Stimulated activated CD4-positive, alpha-beta T cell treated with anti-CD3 and anti-CD28 coated beads, Interleukin-12 subunit alpha, Interleukin-12 subunit beta, amount 100 ng/mL, for 48 hours (primary cell): Measurements from ENCODE around the gene GDPD3.

Experiments
- DNase-seq, 3 donors: peaks; one replicate each; pipeline ENCODE4 v3.0.0-alpha.2; 2020; ENCODE audit warnings: low read depth in 2 of 3, low spot score in 1 of 3

Gene GDPD3

DNA sequence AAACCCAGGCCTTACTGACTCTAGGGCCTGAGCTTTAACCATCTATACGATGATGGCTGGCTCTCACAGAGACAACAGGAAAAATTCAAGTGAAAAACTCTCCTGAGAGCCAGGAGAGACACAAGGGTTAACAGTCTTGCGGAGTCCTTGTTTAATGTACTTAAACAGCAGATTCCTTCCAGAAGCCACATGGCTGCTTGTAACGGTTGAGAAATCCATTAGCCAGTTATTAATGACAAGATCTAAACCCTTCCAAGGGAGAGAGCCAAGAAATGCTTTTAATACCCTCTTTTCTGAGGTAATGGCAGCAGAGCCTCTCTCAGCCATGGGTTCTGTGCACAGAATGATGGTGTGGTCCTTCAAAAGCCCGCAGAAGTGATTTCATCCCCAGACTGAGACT, 53.0 kb downstream of the GDPD3 start:
- DNase-seq: no peak

- DNase-seq: peak in 2 of 3 donors; percentile 57 to 59
Measured at GRCh38 chr16:30054959-30055553, 58.3 kb downstream of the GDPD3 start.
